ENCODE results near the gene SLC28A3. TPM values are rescaled to one million over a fixed set of nuclear protein-coding genes. Genes with fewer than 3 reads are reported as not detected.

Gene SLC28A3
- total and polyA plus RNA-seq, 3 experiments from 2014 or later: 1.0 to 1.2 TPM; not detected in 1

DNA sequence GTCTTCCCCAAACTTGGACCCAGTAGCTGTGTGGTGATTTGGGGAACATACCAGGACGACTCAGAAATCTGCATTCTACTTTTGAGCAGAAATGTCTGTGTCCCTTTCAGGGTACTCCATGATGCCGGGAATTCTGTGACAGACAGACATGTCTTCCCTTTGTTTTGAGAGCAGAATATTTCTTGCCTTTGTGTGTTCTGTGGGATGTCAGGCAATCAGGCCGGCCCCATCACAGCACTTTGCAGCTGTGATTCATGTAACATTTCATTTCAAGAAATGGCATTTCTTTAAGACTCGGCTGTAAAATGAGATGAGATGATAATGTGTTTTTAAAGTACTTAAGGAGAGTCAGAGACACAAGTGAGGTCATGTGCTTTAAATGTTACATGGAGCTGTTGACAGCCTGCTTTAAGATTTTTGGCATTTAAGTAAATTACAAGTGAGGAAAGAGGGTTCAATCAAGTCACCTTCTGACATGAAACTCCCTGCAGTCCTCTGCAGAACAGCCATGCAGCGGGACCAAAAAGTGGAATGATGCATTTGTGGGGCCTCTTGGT, 98.7 kb downstream of the SLC28A3 start:
- no peak for DNase-seq
- Mint-ChIP-seq H3K27me3 (peaks cover 12 to 19% of the 10 kb centered on the region in 2 donors), H3K4me3 (no peak overlapping the region), H3K36me3 (no peaks in the 10 kb centered on the region), H3K9me3 (peaks cover 0 to 2% (median 0%) of the 10 kb centered on the region in 5 donors), H3K4me1 (no peaks in the 10 kb centered on the region), H3K27ac (no peak overlapping the region)
- Histone ChIP-seq H3K4me3 (ENCODE audit: low read length) (no peak overlapping the region), H3K27me3 (ENCODE audit: insufficient read depth, low read length, poor library complexity, severe bottlenecking) (no peaks in the 10 kb centered on the region), H3K4me1 (ENCODE audit: insufficient read depth, low read length) (no peaks in the 10 kb centered on the region), H3K36me3 (ENCODE audit: insufficient read depth, low read length) (no peaks in the 10 kb centered on the region), H3K9me3 (ENCODE audit: low read length) (no peaks in the 10 kb centered on the region), H3K27ac (ENCODE audit: low read depth, low read length) (no peak overlapping the region)
- ChIA-PET CTCF (no interaction called here), POLR2A (no interaction called here)

DNA sequence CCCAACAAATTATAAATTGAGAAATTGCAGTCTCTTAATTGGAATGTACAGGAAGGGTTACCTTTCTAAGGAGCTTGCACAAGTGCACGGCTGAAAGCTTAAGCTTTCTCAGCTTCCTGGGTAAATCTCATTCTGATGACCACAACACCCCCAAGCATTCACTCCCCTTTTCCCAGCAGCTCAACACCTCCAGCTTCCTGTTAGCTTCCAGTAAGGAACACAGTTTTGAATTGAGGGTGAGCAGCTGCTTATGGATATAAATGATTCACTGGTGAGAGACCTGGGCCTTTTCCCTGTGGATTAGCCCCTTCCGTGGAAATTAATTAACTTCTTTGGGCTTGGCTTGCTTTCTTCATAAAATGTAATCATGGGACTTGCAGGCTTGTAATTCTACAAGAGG, 101.2 kb downstream of the SLC28A3 start:
- H3K27ac Mint-ChIP-seq: no peak overlapping the region
- no peak for DNase-seq
- H3K9me3 ChIP-seq (ENCODE audit: low read length): no peaks in the 10 kb centered on the region
- CTCF ChIA-PET: no interaction called here
- no peaks in the 10 kb centered on the region for H3K27me3 ChIP-seq (ENCODE audit: insufficient read depth, low read length, poor library complexity, severe bottlenecking)
- no peaks in the 10 kb centered on the region for H3K36me3 ChIP-seq (ENCODE audit: insufficient read depth, low read length)
- H3K4me1 ChIP-seq (ENCODE audit: insufficient read depth, low read length): no peaks in the 10 kb centered on the region
- POLR2A ChIA-PET: no interaction called here
- H3K4me3 ChIP-seq (ENCODE audit: low read length): no peak overlapping the region
- H3K27ac ChIP-seq (ENCODE audit: low read depth, low read length): no peak overlapping the region
- no peaks in the 10 kb centered on the region for H3K9me3 Mint-ChIP-seq
- no peaks in the 10 kb centered on the region for H3K36me3 Mint-ChIP-seq
- H3K4me3 Mint-ChIP-seq: no peak overlapping the region
- H3K4me1 Mint-ChIP-seq: no peaks in the 10 kb centered on the region
- peaks cover 10 to 14% of the 10 kb centered on the region in 2 donors for H3K27me3 Mint-ChIP-seq

DNA sequence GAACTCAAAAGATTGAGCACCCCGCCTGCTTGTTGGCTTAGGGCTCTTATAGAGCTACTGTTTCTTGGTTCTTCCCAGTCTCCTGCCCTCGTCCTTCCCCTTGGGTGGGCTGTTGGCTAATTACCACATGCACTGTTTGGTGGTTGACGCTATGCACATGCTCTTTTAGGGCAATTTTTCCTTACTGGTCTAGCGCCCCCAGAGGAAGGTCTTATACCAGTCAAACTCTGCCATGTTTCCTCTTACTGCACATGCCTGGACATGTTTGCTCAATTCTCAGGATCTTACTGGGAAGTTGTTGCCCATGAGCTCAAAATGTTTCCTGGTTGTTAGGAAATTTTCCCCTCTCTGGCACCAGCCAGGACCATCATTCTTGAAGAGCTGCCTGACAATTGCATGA, 101.9 kb downstream of the SLC28A3 start:
- CTCF ChIA-PET: no interaction called here
- no peak for DNase-seq

DNA sequence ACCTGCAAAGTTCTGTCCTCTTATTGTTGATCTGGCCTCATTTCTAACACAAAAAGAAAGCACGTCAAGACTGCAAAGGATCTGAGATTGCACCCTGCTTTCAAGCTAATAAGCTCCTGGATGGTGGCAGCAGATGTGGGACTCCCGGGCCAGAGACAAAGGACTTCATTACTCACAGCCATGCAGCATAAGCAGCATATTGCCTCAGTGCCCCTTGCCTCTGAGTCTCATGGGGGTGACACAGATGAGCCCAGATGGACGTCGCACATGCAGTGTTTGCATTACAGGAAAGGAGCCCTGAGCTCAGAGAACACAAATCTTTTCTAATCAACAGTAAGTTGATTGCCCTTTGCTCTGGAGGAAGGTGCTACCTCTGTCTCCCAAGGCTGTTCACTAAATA, 105.0 kb downstream of the SLC28A3 start:
- POLR2A ChIA-PET: no interaction called here
- no peak overlapping the region for H3K27ac Mint-ChIP-seq
- H3K36me3 Mint-ChIP-seq: no peaks in the 10 kb centered on the region
- no peaks in the 10 kb centered on the region for H3K9me3 ChIP-seq (ENCODE audit: low read length)
- H3K27me3 ChIP-seq (ENCODE audit: insufficient read depth, low read length, poor library complexity, severe bottlenecking): no peaks in the 10 kb centered on the region
- no peak overlapping the region for H3K4me3 Mint-ChIP-seq
- no peak overlapping the region for H3K4me3 ChIP-seq (ENCODE audit: low read length)
- H3K4me1 Mint-ChIP-seq: no peaks in the 10 kb centered on the region
- DNase-seq: no peak
- CTCF ChIA-PET: no interaction called here
- peaks cover 4 to 7% of the 10 kb centered on the region in 2 donors for H3K27me3 Mint-ChIP-seq
- H3K4me1 ChIP-seq (ENCODE audit: insufficient read depth, low read length): no peaks in the 10 kb centered on the region
- H3K36me3 ChIP-seq (ENCODE audit: insufficient read depth, low read length): no peaks in the 10 kb centered on the region
- H3K9me3 Mint-ChIP-seq: no peaks in the 10 kb centered on the region
- H3K27ac ChIP-seq (ENCODE audit: low read depth, low read length): no peak overlapping the region

More for the DNA sequence above, 101.9 kb downstream of the SLC28A3 start:
- no peak overlapping the region for H3K27ac Mint-ChIP-seq
- H3K4me1 Mint-ChIP-seq: no peaks in the 10 kb centered on the region
- H3K9me3 Mint-ChIP-seq: no peaks in the 10 kb centered on the region
- peaks cover 9 to 10% of the 10 kb centered on the region in 2 donors for H3K27me3 Mint-ChIP-seq
- H3K36me3 Mint-ChIP-seq: no peaks in the 10 kb centered on the region
- Histone ChIP-seq H3K4me3 (ENCODE audit: low read length) (no peak overlapping the region), H3K36me3 (ENCODE audit: insufficient read depth, low read length) (no peaks in the 10 kb centered on the region), H3K9me3 (ENCODE audit: low read length) (no peaks in the 10 kb centered on the region), H3K27ac (ENCODE audit: low read depth, low read length) (no peak overlapping the region), H3K27me3 (ENCODE audit: insufficient read depth, low read length, poor library complexity, severe bottlenecking) (no peaks in the 10 kb centered on the region), H3K4me1 (ENCODE audit: insufficient read depth, low read length) (no peaks in the 10 kb centered on the region)
- POLR2A ChIA-PET: no interaction called here
- no peak overlapping the region for H3K4me3 Mint-ChIP-seq

DNA sequence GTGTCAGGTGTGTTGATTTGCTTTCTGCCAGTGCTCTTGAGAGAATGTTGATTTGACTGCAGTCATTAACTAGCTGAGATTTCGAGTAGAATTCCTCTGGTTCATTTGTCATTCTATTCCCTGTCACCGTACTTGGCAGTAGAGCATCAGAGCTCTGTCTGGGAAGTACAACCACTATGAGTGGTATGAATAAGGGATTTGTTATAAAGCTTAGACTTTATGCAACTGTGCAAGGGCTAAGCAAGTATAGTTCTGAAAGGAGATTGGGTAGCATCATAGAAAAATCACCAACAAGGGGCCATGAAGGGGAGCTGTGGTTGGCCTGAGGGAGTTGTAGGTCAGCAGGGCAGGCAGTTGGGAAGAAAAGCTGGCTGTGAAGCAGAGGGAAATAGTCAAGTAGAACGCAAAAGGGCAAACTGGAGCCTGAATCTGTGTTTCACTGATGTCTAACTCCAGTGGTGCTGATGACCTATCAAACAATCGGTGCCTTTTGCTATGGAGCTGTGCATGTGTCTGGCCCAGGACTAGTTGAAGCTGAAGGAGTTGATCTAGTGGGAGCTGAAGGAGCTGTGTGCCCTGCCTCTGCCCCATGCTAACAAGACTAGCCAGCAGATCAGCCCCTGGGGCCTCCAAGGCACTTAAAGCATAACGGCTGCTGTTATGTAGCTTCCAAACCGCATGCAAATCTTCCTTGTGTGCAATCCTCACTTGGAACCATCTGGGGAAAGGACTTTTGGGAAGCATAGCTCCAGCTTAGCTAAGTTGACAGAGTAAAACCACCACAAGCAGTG, 110.0 kb downstream of the SLC28A3 start:
- no peaks in the 10 kb centered on the region for H3K36me3 ChIP-seq (ENCODE audit: insufficient read depth, low read length)
- DNase-seq: no peak
- no peak overlapping the region for H3K4me3 Mint-ChIP-seq
- no peaks in the 10 kb centered on the region for H3K36me3 Mint-ChIP-seq
- no peaks in the 10 kb centered on the region for H3K4me1 ChIP-seq (ENCODE audit: insufficient read depth, low read length)
- ChIA-PET POLR2A (no interaction called here), CTCF (no interaction called here)
- no peak overlapping the region for H3K27ac Mint-ChIP-seq
- no peak overlapping the region for H3K27ac ChIP-seq (ENCODE audit: low read depth, low read length)
- no peak overlapping the region for H3K4me3 ChIP-seq (ENCODE audit: low read length)
- no peaks in the 10 kb centered on the region for H3K9me3 ChIP-seq (ENCODE audit: low read length)
- H3K27me3 ChIP-seq (ENCODE audit: insufficient read depth, low read length, poor library complexity, severe bottlenecking): no peaks in the 10 kb centered on the region
- peaks cover 0 to 6% of the 10 kb centered on the region in 2 donors for H3K27me3 Mint-ChIP-seq
- H3K4me1 Mint-ChIP-seq: no peaks in the 10 kb centered on the region
- no peaks in the 10 kb centered on the region for H3K9me3 Mint-ChIP-seq

DNA sequence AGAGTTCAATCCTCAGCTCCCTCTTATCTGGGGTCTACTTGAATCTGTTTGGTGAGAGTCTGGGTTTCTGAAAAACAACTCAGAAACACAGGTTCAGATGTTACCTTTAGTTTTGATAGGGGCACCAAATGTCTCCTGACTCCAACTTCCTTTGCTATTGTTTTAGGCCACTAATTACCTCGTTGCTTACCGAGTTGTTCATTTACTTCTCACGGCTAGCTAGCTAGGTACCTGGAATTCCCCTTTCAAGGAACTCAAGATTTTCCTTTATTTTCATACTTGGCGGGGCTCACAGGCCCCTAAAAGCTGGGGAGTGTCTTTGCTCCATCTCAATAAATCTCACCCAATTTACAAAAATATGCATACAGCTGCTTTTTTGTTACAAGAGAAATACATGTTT, 111.4 kb downstream of the SLC28A3 start:
- Mint-ChIP-seq H3K27me3 (peaks cover 0 to 5% of the 10 kb centered on the region in 2 donors), H3K36me3 (no peaks in the 10 kb centered on the region), H3K27ac (no peak overlapping the region), H3K4me3 (no peak overlapping the region), H3K9me3 (no peaks in the 10 kb centered on the region), H3K4me1 (no peaks in the 10 kb centered on the region)
- no peak overlapping the region for H3K27ac ChIP-seq (ENCODE audit: low read depth, low read length)
- H3K4me1 ChIP-seq (ENCODE audit: insufficient read depth, low read length): no peaks in the 10 kb centered on the region
- no peaks in the 10 kb centered on the region for H3K36me3 ChIP-seq (ENCODE audit: insufficient read depth, low read length)
- CTCF ChIA-PET: no interaction called here
- DNase-seq: no peak
- no peaks in the 10 kb centered on the region for H3K27me3 ChIP-seq (ENCODE audit: insufficient read depth, low read length, poor library complexity, severe bottlenecking)
- POLR2A ChIA-PET: no interaction called here
- H3K4me3 ChIP-seq (ENCODE audit: low read length): no peak overlapping the region
- H3K9me3 ChIP-seq (ENCODE audit: low read length): no peaks in the 10 kb centered on the region

DNA sequence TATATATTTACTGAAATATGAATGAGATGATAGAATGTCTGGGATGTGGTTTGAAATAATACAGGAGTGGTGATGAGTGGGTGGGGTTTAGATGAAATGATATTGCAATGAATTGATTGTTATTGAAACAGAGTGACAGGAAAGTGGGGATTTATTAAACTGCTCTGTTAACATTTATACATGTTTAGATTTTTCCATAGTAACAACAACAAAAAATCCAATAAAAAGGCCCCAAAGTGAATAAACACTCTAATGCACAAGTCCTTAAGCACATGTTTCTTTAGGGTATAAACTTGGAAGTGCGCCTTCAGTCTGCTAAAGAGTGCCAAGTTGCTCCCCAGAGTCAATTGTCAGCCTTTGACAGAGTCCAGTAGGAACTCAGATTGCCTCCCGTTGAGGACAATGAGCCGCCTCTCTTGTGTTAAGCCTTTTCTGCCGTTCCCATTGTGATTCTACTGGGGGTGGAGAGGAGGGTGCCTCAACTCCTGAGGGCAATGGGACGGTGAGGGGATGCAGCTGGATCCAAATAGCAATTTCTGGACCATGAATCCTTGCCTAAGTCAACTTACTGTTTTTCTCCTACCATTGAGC, 112.3 kb downstream of the SLC28A3 start:
- no peak overlapping the region for H3K27ac ChIP-seq (ENCODE audit: low read depth, low read length)

DNA sequence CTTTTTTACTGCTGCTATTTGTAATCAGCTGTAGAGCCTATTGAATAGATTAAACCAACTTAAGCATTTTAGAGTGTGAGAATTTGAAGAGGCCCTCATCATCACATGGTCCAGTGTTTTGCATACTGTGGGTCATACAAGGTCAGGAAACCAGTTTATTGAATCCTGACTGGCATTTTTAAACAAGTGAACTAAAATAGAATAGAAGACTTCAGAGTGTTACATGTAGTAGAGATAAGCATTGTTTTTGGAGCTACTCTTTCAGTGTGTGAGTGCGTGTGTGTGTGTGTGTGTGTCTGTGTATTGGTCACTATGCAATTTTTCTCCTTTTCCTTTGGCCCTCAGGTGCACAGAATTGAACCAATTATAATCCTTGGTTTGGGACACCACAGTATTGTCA, 114.4 kb downstream of the SLC28A3 start:
- Mint-ChIP-seq H3K9me3 (peaks cover 0 to 2% (median 0%) of the 10 kb centered on the region in 5 donors), H3K4me1 (no peaks in the 10 kb centered on the region), H3K36me3 (no peaks in the 10 kb centered on the region), H3K27me3 (peaks cover 6% of the 10 kb centered on the region in 2 donors), H3K4me3 (no peak overlapping the region), H3K27ac (no peak overlapping the region)
- ChIA-PET CTCF (no interaction called here), POLR2A (no interaction called here)
- no peaks in the 10 kb centered on the region for H3K9me3 ChIP-seq (ENCODE audit: low read length)
- H3K27ac ChIP-seq (ENCODE audit: low read depth, low read length): no peak overlapping the region
- H3K4me3 ChIP-seq (ENCODE audit: low read length): no peak overlapping the region
- no peaks in the 10 kb centered on the region for H3K36me3 ChIP-seq (ENCODE audit: insufficient read depth, low read length)
- H3K27me3 ChIP-seq (ENCODE audit: insufficient read depth, low read length, poor library complexity, severe bottlenecking): no peaks in the 10 kb centered on the region
- no peaks in the 10 kb centered on the region for H3K4me1 ChIP-seq (ENCODE audit: insufficient read depth, low read length)
- no peak for DNase-seq

More for the DNA sequence above, 112.3 kb downstream of the SLC28A3 start:
- H3K4me3 ChIP-seq (ENCODE audit: low read length): no peak overlapping the region
- H3K4me1 Mint-ChIP-seq: no peaks in the 10 kb centered on the region
- CTCF ChIA-PET: no interaction called here
- no peaks in the 10 kb centered on the region for H3K27me3 ChIP-seq (ENCODE audit: insufficient read depth, low read length, poor library complexity, severe bottlenecking)
- no peaks in the 10 kb centered on the region for H3K9me3 ChIP-seq (ENCODE audit: low read length)
- DNase-seq: no peak
- H3K27me3 Mint-ChIP-seq: peaks cover 4 to 5% of the 10 kb centered on the region in 2 donors
- POLR2A ChIA-PET: no interaction called here
- no peaks in the 10 kb centered on the region for H3K9me3 Mint-ChIP-seq
- no peaks in the 10 kb centered on the region for H3K4me1 ChIP-seq (ENCODE audit: insufficient read depth, low read length)
- no peaks in the 10 kb centered on the region for H3K36me3 Mint-ChIP-seq
- H3K36me3 ChIP-seq (ENCODE audit: insufficient read depth, low read length): no peaks in the 10 kb centered on the region
- no peak overlapping the region for H3K4me3 Mint-ChIP-seq
- no peak overlapping the region for H3K27ac Mint-ChIP-seq

All from CD8-positive, alpha-beta memory T cell (primary cell).